HCT116 (cell line): ENCODE measurements around the gene TXNDC11. TPM values are rescaled to one million over a fixed set of nuclear protein-coding genes. Genes with fewer than 3 reads are reported as not detected.

Source experiments
- ATAC-seq: fragments of 200-7000 bp; cut with Tn5 transposase; 2 replicates; pipeline ENCODE4 v1.9.1; 2020; ENCODE audit warnings: mild to moderate bottlenecking, moderate library complexity
- BruUV-seq: library from RNA; stranded (reverse); fragments of 400-500 nt; replicated peaks from 2 replicates; lab custom pipeline; 2021; lab: Mats Ljungman, UMichigan
- CTCF ChIA-PET: fragments of 300-600 bp; sonication (Branson Sonifier 250); formaldehyde crosslinking; loops from one replicate; lab custom pipeline; 2021; ENCODE audit warnings: antibody characterized with exemption; lab: Charles Lee
- POLR2A ChIA-PET: fragments of 300-600, 350-600 bp; sonication (Branson Sonifier 250); formaldehyde crosslinking; loops from one replicate; lab custom pipeline; 2021; ENCODE audit warnings: antibody characterized with exemption; lab: Charles Lee
- RAD21 ChIA-PET, 2 experiments: fragments of 300-600 bp; sonication (Branson Sonifier 250); formaldehyde crosslinking; loops; one replicate each; lab custom pipeline; 2023; ENCODE audit warnings: low total read pairs in 2 of 2; ENCODE audit not compliant: uncharacterized antibody in 2 of 2, unreplicated experiment in 2 of 2, low non-redundant PET in 1 of 2; lab: Charles Lee
- DNase-seq: peaks from one replicate; pipeline ENCODE4 v3.0.0-alpha.2; 2010; ENCODE audit warnings: low read depth, low spot score
- H2AFZ ChIP-seq: fragments of 200-600 bp; shearing (Covaris generic), sonication (generic); 2 replicates; pipeline ENCODE4 v1.6.1; 2017; ENCODE audit warnings: low read depth, mixed run types, mixed read lengths, antibody characterized with exemption, low read length; ENCODE audit not compliant: poor library complexity, severe bottlenecking
- H3K27ac ChIP-seq: 2 replicates; pipeline ENCODE4 v1.5.1; 2012; ENCODE audit warnings: low read depth, low read length
- H3K27me3 ChIP-seq: fragments of 200-600 bp; sonication (generic); 2 replicates; pipeline ENCODE4 v1.6.1; 2016; ENCODE audit warnings: mixed run types, low read length, mixed read lengths; ENCODE audit not compliant: insufficient read depth
- H3K36me3 ChIP-seq, 2 experiments: fragments of 200-500 bp in 1 of 2; fragments of 200-600 bp in 1 of 2; sonication (Bioruptor generic) in 1 of 2; sonication (generic) in 1 of 2; 2 replicates each; pipeline versions ENCODE4 v1.5.1 to v1.6.1; 2014 to 2016; ENCODE audit warnings: low read length in 2 of 2, inconsistent platforms in 1 of 2, mixed read lengths in 1 of 2, mixed run types in 1 of 2; ENCODE audit not compliant: insufficient read depth in 2 of 2, control insufficient read depth in 1 of 2
- H3K4me1 ChIP-seq, 2 experiments: fragments of 200-600 bp in 1 of 2; sonication (generic) in 1 of 2; 2 replicates each; pipeline versions ENCODE4 v1.5.1 to v1.6.1; 2012 to 2017; ENCODE audit warnings: low read length in 2 of 2, inconsistent platforms in 1 of 2, mild to moderate bottlenecking in 1 of 2, mixed read lengths in 1 of 2, mixed run types in 1 of 2, moderate library complexity in 1 of 2; ENCODE audit not compliant: insufficient read depth in 2 of 2, control insufficient read depth in 1 of 2
- H3K4me2 ChIP-seq: fragments of 200-600 bp; sonication (generic); 2 replicates; pipeline ENCODE4 v1.6.1; 2017; ENCODE audit warnings: mixed run types, low read length, mixed read lengths
- H3K4me3 ChIP-seq, 2 experiments: fragments of 200-600 bp in 1 of 2; sonication (generic) in 1 of 2; replicated peaks in 1 of 2; 2 replicates each; pipeline ENCODE4 v1.5.1; 2011 to 2016; ENCODE audit warnings: low read length in 2 of 2, control low read depth in 1 of 2, low read depth in 1 of 2, mild to moderate bottlenecking in 1 of 2, mixed read lengths in 1 of 2, mixed run types in 1 of 2
- H3K79me2 ChIP-seq: fragments of 200-600 bp; sonication (generic); 2 replicates; pipeline ENCODE4 v1.6.1; 2017; ENCODE audit warnings: mild to moderate bottlenecking, mixed run types, low read length, moderate library complexity, mixed read lengths; ENCODE audit not compliant: insufficient read depth
- H3K9ac ChIP-seq: fragments of 200-600 bp; sonication (generic); 2 replicates; pipeline ENCODE4 v1.6.1; 2016; ENCODE audit warnings: low read length, mixed read lengths
- H3K9me2 ChIP-seq: fragments of 200-600 bp; sonication (generic), shearing (Covaris generic); 2 replicates; pipeline ENCODE4 v1.6.1; 2017; ENCODE audit warnings: mixed run types, mild to moderate bottlenecking, moderate library complexity; ENCODE audit not compliant: insufficient read depth
- H3K9me3 ChIP-seq, 2 experiments: fragments of 200-500 bp in 1 of 2; fragments of 200-600 bp in 1 of 2; sonication (Bioruptor generic) in 1 of 2; sonication (generic) in 1 of 2; 2 replicates each; pipeline ENCODE4 v1.6.1; 2014 to 2017; ENCODE audit warnings: low read length in 2 of 2, mixed read lengths in 2 of 2, inconsistent platforms in 1 of 2, low read depth in 1 of 2, mild to moderate bottlenecking in 1 of 2, mixed run types in 1 of 2, moderate library complexity in 1 of 2; ENCODE audit not compliant: control insufficient read depth in 1 of 2, insufficient read depth in 1 of 2
- H4K20me1 ChIP-seq: fragments of 200-600 bp; sonication (generic), shearing (Covaris generic); 2 replicates; pipeline ENCODE4 v1.6.1; 2017; ENCODE audit warnings: mixed run types, mild to moderate bottlenecking, moderate library complexity; ENCODE audit not compliant: insufficient read depth
- CTCF ChIP-seq, 3 experiments: fragments of 200-600 bp in 1 of 3; sonication (generic) in 1 of 3; IDR thresholded peaks in 2 of 3; conservative IDR thresholded peaks in 1 of 3; 2 replicates each; pipeline ENCODE4 v1.5.1; 2012 to 2017; ENCODE audit warnings: low read depth in 2 of 3, low read length in 2 of 3, antibody characterized with exemption in 1 of 3, borderline replicate concordance in 1 of 3, control low read depth in 1 of 3, mild to moderate bottlenecking in 1 of 3, mixed read lengths in 1 of 3, mixed run types in 1 of 3, moderate library complexity in 1 of 3; ENCODE audit not compliant: insufficient read depth in 1 of 3
- EGR1 ChIP-seq: IDR thresholded peaks from 2 replicates; pipeline ENCODE4 v1.6.1; 2012; ENCODE audit warnings: low read depth
- EZH2 ChIP-seq: fragments of 200-600 bp; sonication (generic); IDR thresholded peaks from 2 replicates; pipeline ENCODE4 v1.6.1; 2017; ENCODE audit warnings: antibody characterized with exemption, mixed run types
- POLR2A ChIP-seq: IDR thresholded peaks from 2 replicates; pipeline ENCODE4 v1.7.0; 2011; ENCODE audit warnings: borderline replicate concordance; ENCODE audit not compliant: insufficient read depth, insufficient read length; ENCODE audit errors: extremely low read depth
- POLR2AphosphoS5 ChIP-seq: IDR thresholded peaks from 2 replicates; pipeline ENCODE4 v1.6.1; 2011; ENCODE audit warnings: mild to moderate bottlenecking, low read depth, low read length, moderate library complexity
- RAD21 ChIP-seq: IDR thresholded peaks from 2 replicates; pipeline ENCODE4 v1.6.1; 2012; ENCODE audit warnings: low read depth, mild to moderate bottlenecking
- SIN3A ChIP-seq: IDR thresholded peaks from 2 replicates; pipeline ENCODE4 v1.6.1; 2012; ENCODE audit warnings: low read depth
- YY1 ChIP-seq: IDR thresholded peaks from 2 replicates; pipeline ENCODE4 v1.6.1; 2011; ENCODE audit warnings: low read length, low read depth, moderate library complexity, mild to moderate bottlenecking; ENCODE audit not compliant: insufficient replicate concordance; ENCODE audit errors: extremely low read depth
- intact Hi-C: fragments of 100-400 bp; cut with micrococcal nuclease; formaldehyde crosslinking; loops from 2 replicates; pipeline ENCODE4 v1.10.0; 2022
- total RNA-seq: library from RNA; stranded (reverse); gene quantifications from one replicate; pipeline ENCODE4 v1.2.1, GENCODE V29; 2021; ENCODE audit not compliant: unreplicated experiment

TXNDC11 gene
- total RNA-seq, 1 experiment from 2014 or later: 26.8 TPM

DNA sequence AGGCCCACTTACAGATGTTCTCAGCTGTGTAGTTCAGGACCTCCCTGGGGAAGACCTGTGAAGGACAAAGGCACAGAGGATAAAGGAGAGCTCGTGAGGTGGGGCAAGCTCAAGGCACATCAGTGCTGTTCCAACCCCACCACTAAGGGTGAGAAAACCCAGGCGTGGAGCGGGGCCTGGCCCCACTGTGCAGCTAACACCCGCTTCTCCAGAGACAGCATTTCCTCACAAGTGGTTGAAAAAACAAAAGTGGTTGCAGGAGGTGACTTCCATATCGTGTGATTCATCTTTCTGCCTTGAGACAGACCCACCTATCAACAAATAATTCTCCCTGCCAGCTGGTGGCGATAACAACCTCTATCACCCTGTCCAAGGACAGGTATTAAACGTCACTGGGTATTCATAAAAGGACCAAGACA, 44.4 kb downstream of the TXNDC11 start:
- Histone ChIP-seq H3K27ac (no peak overlapping the region), H3K36me3 (peaks cover 9 to 37% of the 10 kb centered on the region in 2 experiments; a peak in 2 of 4 replicates), H3K4me1 (no peaks in the 10 kb centered on the region), H3K9ac (no peak overlapping the region), H2AFZ (no peak overlapping the region), H3K4me2 (no peak overlapping the region), H3K27me3 (no peaks in the 10 kb centered on the region), H4K20me1 (no peaks in the 10 kb centered on the region), H3K9me2 (no peaks in the 10 kb centered on the region), H3K4me3 (no peak overlapping the region), H3K79me2 (peaks cover 13% of the 10 kb centered on the region; the same call in 1 of the 2 replicates), H3K9me3 (no peaks in the 10 kb centered on the region)
- ChIA-PET CTCF (interaction anchor here (0.8 to 1.0 kb wide), 2 partner anchors 9 to 311 kb away, joined by 3 to 5 read pairs; no protein-coding TSS in a partner anchor), POLR2A (no interaction called here), RAD21 (no interaction called here)
- no TSS peak for BruUV-seq
- TF ChIP-seq YY1 (no peak), POLR2A (no peak), CTCF (IDR thresholded peaks at IDR 0.05 in 2 of 3, conservative IDR thresholded peaks at IDR 0.05 in 1 of 3; ENCODE audit: borderline replicate concordance in 1 of 3, insufficient read depth in 1 of 3, low read depth in 2 of 3, low read length in 2 of 3) (peak; percentile 16 to 39 (median 19); a peak in 3 of 6 replicates), RAD21 (peak; percentile 31; the same call in 1 of the 2 replicates)
- DNase-seq (no peak), ATAC-seq (peak; percentile 78)
- intact Hi-C loops: no loop called here

- ChIA-PET RAD21 (no interaction called here), CTCF (no interaction called here), POLR2A (no interaction called here)
- ATAC-seq (no peak), DNase-seq (no peak)
- BruUV-seq: no TSS peak
- Histone ChIP-seq H3K27me3 (no peaks in the 10 kb centered on the region), H3K4me1 (no peaks in the 10 kb centered on the region), H3K9me3 (no peaks in the 10 kb centered on the region), H3K4me3 (no peak overlapping the region), H3K9ac (no peak overlapping the region), H4K20me1 (no peaks in the 10 kb centered on the region), H3K9me2 (no peaks in the 10 kb centered on the region), H3K27ac (no peak overlapping the region), H3K79me2 (peaks cover 13% of the 10 kb centered on the region; the same call in 1 of the 2 replicates), H3K4me2 (no peak overlapping the region), H2AFZ (no peak overlapping the region), H3K36me3 (peaks cover 9 to 37% of the 10 kb centered on the region in 2 experiments; a peak in 2 of 4 replicates)
- intact Hi-C loops: no loop called here
- TF ChIP-seq POLR2AphosphoS5 (no peak), SIN3A (no peak), EZH2 (no peak), EGR1 (no peak)
These were observed 45.3 kb downstream of the TXNDC11 start for GRCh38 chr16:11697319-11697718.
